Activated B cell treated with CpG ODN at 0.5 μM for 24 hours (primary cell): ENCODE data around the gene SLC37A2. TPM values are rescaled to one million over a fixed set of nuclear protein-coding genes. Genes with fewer than 3 reads are reported as not detected.

ENCODE experiments used
- ATAC-seq: fragments of 200-7000 bp; cut with Tn5 transposase; one replicate; pipeline ENCODE4 v1.10.0; 2021; ENCODE audit warnings: low read depth, mild to moderate bottlenecking, moderate library complexity
- CTCF ChIA-PET: fragments of 350-600 bp; sonication (Branson Sonifier 250); formaldehyde crosslinking; loops from one replicate; lab custom pipeline; 2021; ENCODE audit warnings: antibody characterized with exemption; lab: Charles Lee
- POLR2A ChIA-PET: fragments of 350-600 bp; sonication (Branson Sonifier 250); formaldehyde crosslinking; loops from one replicate; lab custom pipeline; 2021; ENCODE audit warnings: antibody characterized with exemption; lab: Charles Lee
- DNase-seq: peaks from one replicate; pipeline ENCODE4 v3.0.0; 2022
- H3K27ac Mint-ChIP-seq: one replicate; pipeline ENCODE4 v1.8.0; 2020; ENCODE audit warnings: mixed read lengths
- H3K27me3 Mint-ChIP-seq: one replicate; pipeline ENCODE4 v1.8.0; 2021; ENCODE audit warnings: mixed read lengths
- H3K36me3 Mint-ChIP-seq: one replicate; pipeline ENCODE4 v1.8.0; 2021; ENCODE audit warnings: low read depth, mixed read lengths
- H3K4me1 Mint-ChIP-seq: one replicate; pipeline ENCODE4 v1.8.0; 2021; ENCODE audit warnings: mixed read lengths
- H3K4me3 Mint-ChIP-seq: one replicate; pipeline ENCODE4 v1.8.0; 2020; ENCODE audit warnings: mild to moderate bottlenecking, mixed read lengths
- H3K9me3 Mint-ChIP-seq: one replicate; pipeline ENCODE4 v1.8.0; 2020; ENCODE audit warnings: mixed read lengths
- CTCF ChIP-seq: fragments of 200-600 bp; IDR thresholded peaks from one replicate; pipeline ENCODE4 v1.8.0; 2022; ENCODE audit warnings: antibody characterized with exemption, mild to moderate bottlenecking
- intact Hi-C: fragments of 100-400 bp; cut with micrococcal nuclease; formaldehyde crosslinking; loops from one replicate; pipeline ENCODE4 v1.15.1; 2024
- total RNA-seq: library from RNA; stranded (reverse); gene quantifications from 2 replicates; pipeline ENCODE4 v1.2.3, GENCODE V29; 2022

The SLC37A2 gene
- total RNA-seq, 1 donor from 2014 or later: 27.5 TPM

DNA sequence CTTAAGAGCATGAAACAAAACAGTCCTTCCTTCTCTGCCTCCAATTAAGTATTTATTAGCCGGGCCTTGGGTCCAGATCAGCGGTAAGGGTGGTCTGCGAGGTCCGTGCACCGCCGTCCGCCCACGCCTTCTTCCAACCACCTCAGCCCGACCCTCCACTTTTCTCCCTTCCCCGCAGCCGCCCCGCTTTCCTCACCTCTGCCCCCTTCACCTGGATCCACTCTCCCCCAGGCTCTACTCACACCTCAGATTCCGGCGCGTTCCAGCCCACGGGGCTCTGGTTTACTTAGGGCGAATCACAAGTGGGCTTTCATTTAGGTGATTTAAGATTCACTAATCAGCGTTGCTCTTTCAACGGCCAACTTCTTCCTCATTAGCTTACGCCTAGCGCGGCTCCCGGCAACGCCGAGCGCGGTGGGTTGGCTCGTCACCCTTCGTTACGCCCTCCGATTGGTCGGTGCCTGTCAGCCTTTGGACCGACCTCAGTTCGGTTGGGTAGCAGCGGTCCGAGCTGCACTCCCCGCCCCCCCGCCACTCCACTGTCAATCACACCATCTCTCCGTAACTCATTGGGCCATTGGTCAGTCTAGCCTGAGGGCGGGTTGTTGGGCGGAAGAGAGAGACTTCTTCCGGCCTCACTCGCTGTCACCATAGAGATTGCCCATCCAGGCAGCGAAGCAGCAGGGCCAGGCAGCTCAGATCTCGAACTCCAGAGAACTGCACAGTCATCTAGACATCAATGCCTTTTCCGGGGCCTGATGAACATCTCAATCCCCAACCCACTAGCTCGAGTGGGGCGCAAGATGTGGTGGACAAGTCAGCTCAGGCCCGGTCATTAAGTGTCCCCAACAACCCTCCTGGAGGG is 48.5 kb downstream of the SLC37A2 start, which contains the start of gene TMEM218:
Gene TMEM218 (minus strand): TSS at position 284 of the 865 bp plus-strand sequence. CDS start 9,385 bp downstream, outside the sequence.
- Mint-ChIP-seq H3K4me1 (peaks cover 23% of the 10 kb centered on the region), H3K4me3 (peak within 1 kb of the TSS; percentile 98), H3K9me3 (peaks cover 2% of the 10 kb centered on the region), H3K27ac (peak within 1 kb of the TSS; percentile 97), H3K27me3 (peaks cover 4% of the 10 kb centered on the region), H3K36me3 (peaks cover 10% of the 10 kb centered on the region)
- ChIA-PET POLR2A (interaction anchor here (0.6 to 3.6 kb wide), 15 partner anchors 13 to 791 kb away, joined by 3 to 53 read pairs (median 5); partner anchors contain the start of genes CCDC15, CHEK1, EI24 and HYLS1), CTCF (interaction anchor here (0.7 to 5.2 kb wide), 6 partner anchors 9 to 37 kb away, joined by 3 to 27 read pairs (median 6); no protein-coding TSS in a partner anchor)
- ATAC-seq (peak; percentile 96), DNase-seq (peak; percentile 82)
- TF ChIP-seq CTCF: no peak
- intact Hi-C loops: loop anchor here (1.0 to 10.0 kb wide), 11 partner anchors 13 to 1153 kb away; partner anchors contain the start of genes CCDC15, EI24, FOXRED1 and HYLS1

- no peak for ATAC-seq
- Mint-ChIP-seq H3K27me3 (peaks cover 10% of the 10 kb centered on the region), H3K36me3 (peaks cover 10% of the 10 kb centered on the region), H3K9me3 (peaks cover 2% of the 10 kb centered on the region), H3K27ac (peak overlapping the region; percentile 97), H3K4me3 (peak overlapping the region; percentile 98), H3K4me1 (peaks cover 23% of the 10 kb centered on the region)
- intact Hi-C loops: loop anchor here (5.0 to 10.0 kb wide), 3 partner anchors 365 to 1153 kb away; partner anchors contain the start of genes FOXRED1, SIAE, SPA17 and SRPRA
- POLR2A ChIA-PET: interaction anchor here (0.6 to 3.6 kb wide), 11 partner anchors 12 to 791 kb away, joined by 3 to 53 read pairs (median 7); partner anchors contain the start of genes CCDC15, HYLS1, PUS3 and SLC37A2
- CTCF ChIA-PET: interaction anchor here (1.1 to 5.2 kb wide), 4 partner anchors 12 to 36 kb away, joined by 3 to 27 read pairs (median 8); no protein-coding TSS in a partner anchor
- no peak for TF ChIP-seq CTCF
- no peak for DNase-seq
Measured at GRCh38 chr11:125112208-125112604, 49.1 kb downstream of the SLC37A2 start.

DNA sequence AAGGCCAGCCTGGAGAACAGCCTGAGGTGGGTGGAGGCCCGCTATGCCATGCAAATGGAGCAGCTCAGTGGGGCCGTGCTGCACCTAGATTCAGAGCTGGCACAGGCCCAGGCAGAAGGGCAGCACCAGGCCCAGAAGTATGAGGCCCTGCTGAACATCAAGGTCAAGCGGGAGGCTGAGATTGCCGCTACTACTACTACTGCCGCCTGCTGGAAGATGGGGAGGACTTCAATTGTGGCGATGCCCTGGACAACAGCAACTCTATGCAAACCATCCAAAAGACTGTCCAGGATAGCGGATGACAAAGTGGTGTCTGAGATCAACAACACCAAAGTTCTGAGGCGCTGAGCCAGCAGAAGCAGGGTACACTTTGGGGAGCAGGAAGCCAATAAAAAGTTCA is 51.4 kb downstream of the SLC37A2 start:
- Mint-ChIP-seq H3K4me1 (peaks cover 23% of the 10 kb centered on the region), H3K4me3 (no peak overlapping the region), H3K27me3 (peaks cover 24% of the 10 kb centered on the region), H3K27ac (no peak overlapping the region), H3K36me3 (peaks cover 9% of the 10 kb centered on the region), H3K9me3 (peaks cover 2% of the 10 kb centered on the region)
- DNase-seq: no peak
- intact Hi-C loops: loop anchor here (5.0 to 10.0 kb wide), 3 partner anchors 367 to 1150 kb away; partner anchors contain the start of genes FOXRED1, SIAE, SPA17 and SRPRA
- ATAC-seq: no peak
- POLR2A ChIA-PET: interaction anchor here (0.5 kb wide), 1 partner anchor 154 kb away, joined by 14 read pairs; no protein-coding TSS in a partner anchor
- no peak for TF ChIP-seq CTCF
- CTCF ChIA-PET: no interaction called here

DNA sequence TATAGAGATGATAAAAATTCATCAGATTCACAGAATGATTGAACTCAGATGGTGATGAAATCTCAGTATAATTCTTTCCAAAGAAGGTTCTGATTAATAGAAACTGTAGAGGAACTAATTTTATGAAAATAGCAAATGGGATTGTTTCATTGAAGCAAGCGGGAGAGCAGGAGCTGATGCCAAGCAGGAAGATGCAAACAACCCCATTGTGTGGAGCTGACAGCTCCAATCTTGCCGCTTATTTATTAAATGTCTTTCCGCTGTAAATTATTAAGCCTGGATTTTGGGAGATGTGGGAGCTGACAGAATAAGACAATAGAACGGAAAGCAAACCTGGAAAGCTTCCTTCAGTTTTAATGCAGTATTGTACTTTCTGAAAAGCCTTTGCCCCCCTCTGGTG is 54.3 kb downstream of the SLC37A2 start:
- no peaks in the 10 kb centered on the region for H3K4me1 Mint-ChIP-seq
- no peak overlapping the region for H3K27ac Mint-ChIP-seq
- H3K27me3 Mint-ChIP-seq: peaks cover 31% of the 10 kb centered on the region
- ATAC-seq (no peak), DNase-seq (no peak)
- ChIA-PET POLR2A (no interaction called here), CTCF (no interaction called here)
- intact Hi-C loops: loop anchor here (10.0 kb wide), 1 partner anchor 1147 kb away; the partner anchor contains the start of genes FOXRED1 and SRPRA
- no peak overlapping the region for H3K4me3 Mint-ChIP-seq
- TF ChIP-seq CTCF: no peak
- H3K9me3 Mint-ChIP-seq: peaks cover 2% of the 10 kb centered on the region
- no peaks in the 10 kb centered on the region for H3K36me3 Mint-ChIP-seq
